GM23338 (cell line): ENCODE measurements around the gene VIL1. TPM values are rescaled to one million over a fixed set of nuclear protein-coding genes. Genes with fewer than 3 reads are reported as not detected.
A peak's percentile ranks its signal among the peaks of the same experiment; 100 is the strongest.

ENCODE experiments used
- ATAC-seq: fragments of 200-7000 bp; cut with Tn5 transposase; 3 replicates; pipeline ENCODE4 v1.9.1; 2020
- DNase-seq: peaks from one replicate; pipeline ENCODE4 v3.0.0-alpha.2; 2015; ENCODE audit warnings: low spot score
- H2AFZ ChIP-seq: fragments of 200-600 bp; sonication (generic); 2 replicates; pipeline ENCODE4 v1.8.0; 2016; ENCODE audit warnings: antibody characterized with exemption, mild to moderate bottlenecking, moderate library complexity
- H3F3A ChIP-seq: fragments of 200-600 bp; sonication (generic); replicated peaks from 2 replicates; pipeline ENCODE4 v1.8.0; 2017; ENCODE audit warnings: antibody characterized with exemption, mixed run types, low read depth
- H3K27ac ChIP-seq: fragments of 200-600 bp; sonication (generic); 2 replicates; pipeline ENCODE4 v1.6.1; 2016; ENCODE audit warnings: low read depth
- H3K27me3 ChIP-seq: fragments of 200-600 bp; sonication (generic); 2 replicates; pipeline ENCODE4 v1.8.0; 2016; ENCODE audit warnings: mild to moderate bottlenecking, mixed run types, moderate library complexity; ENCODE audit not compliant: insufficient read depth
- H3K36me3 ChIP-seq: fragments of 200-600 bp; sonication (generic); 2 replicates; pipeline ENCODE4 v1.8.0; 2016; ENCODE audit warnings: mild to moderate bottlenecking; ENCODE audit not compliant: insufficient read depth
- H3K4me1 ChIP-seq: fragments of 200-600 bp; sonication (generic); 2 replicates; pipeline ENCODE4 v1.8.0; 2016; ENCODE audit warnings: mild to moderate bottlenecking, moderate library complexity; ENCODE audit not compliant: insufficient read depth
- H3K4me2 ChIP-seq: fragments of 200-600 bp; sonication (generic); 2 replicates; pipeline ENCODE4 v1.7.1; 2017; ENCODE audit warnings: mixed run types
- H3K4me3 ChIP-seq: fragments of 200-600 bp; sonication (generic); 2 replicates; pipeline ENCODE4 v1.6.1; 2016; ENCODE audit warnings: mixed run types
- H3K79me2 ChIP-seq: fragments of 200-600 bp; sonication (generic); replicated peaks from 2 replicates; pipeline ENCODE4 v1.8.0; 2017; ENCODE audit warnings: mild to moderate bottlenecking; ENCODE audit not compliant: insufficient read depth
- H3K9me2 ChIP-seq: fragments of 200-600 bp; sonication (generic); 2 replicates; pipeline ENCODE4 v1.8.0; 2017; ENCODE audit not compliant: insufficient read depth
- H4K20me1 ChIP-seq: fragments of 200-600 bp; sonication (generic); replicated peaks from 2 replicates; pipeline ENCODE4 v1.8.0; 2017; ENCODE audit warnings: mild to moderate bottlenecking; ENCODE audit not compliant: insufficient read depth
- H3K27ac Mint-ChIP-seq: 2 replicates; pipeline ENCODE4 v1.8.0; 2020; ENCODE audit warnings: inconsistent platforms, mild to moderate bottlenecking, moderate library complexity, mixed read lengths
- H3K27me3 Mint-ChIP-seq: 3 replicates; pipeline ENCODE4 v1.8.0; 2022; ENCODE audit warnings: low read depth, mild to moderate bottlenecking, moderate library complexity, mixed read lengths, inconsistent platforms; ENCODE audit not compliant: insufficient read depth, poor library complexity
- H3K36me3 Mint-ChIP-seq: 3 replicates; pipeline ENCODE4 v1.8.0; 2021; ENCODE audit warnings: low read depth, mild to moderate bottlenecking, inconsistent platforms, moderate library complexity, mixed read lengths
- H3K4me1 Mint-ChIP-seq: 3 replicates; pipeline ENCODE4 v1.8.0; 2020; ENCODE audit warnings: mild to moderate bottlenecking, inconsistent platforms, mixed read lengths
- H3K4me3 Mint-ChIP-seq: 3 replicates; pipeline ENCODE4 v1.8.0; 2021; ENCODE audit warnings: moderate library complexity, mild to moderate bottlenecking, inconsistent platforms, mixed read lengths
- H3K9me3 Mint-ChIP-seq: 3 replicates; pipeline ENCODE4 v1.8.0; 2020; ENCODE audit warnings: moderate library complexity, mild to moderate bottlenecking, inconsistent platforms, mixed read lengths
- CREB1 ChIP-seq: fragments of 250-450 bp; sonication (Bioruptor Pico); IDR thresholded peaks from 2 replicates; pipeline ENCODE4 v1.5.0; 2020; ENCODE audit warnings: low read depth, mild to moderate bottlenecking, moderate library complexity
- CTCF ChIP-seq, 2 experiments: fragments of 200-600 bp in 1 of 2; sonication (generic) in 1 of 2; conservative IDR thresholded peaks; 2 replicates each; pipeline versions ENCODE4 v1.5.1 to v1.6.1; 2016 to 2017; ENCODE audit warnings: antibody characterized with exemption in 2 of 2, low read depth in 2 of 2, mild to moderate bottlenecking in 2 of 2, moderate library complexity in 1 of 2
- ETS1 ChIP-seq: IDR thresholded peaks from 2 replicates; pipeline ENCODE4 v1.6.1; 2016; ENCODE audit warnings: antibody characterized with exemption
- EZH2 ChIP-seq: fragments of 200-600 bp; sonication (generic); IDR thresholded peaks from one replicate; pipeline ENCODE4 v1.8.0; 2017; ENCODE audit warnings: antibody characterized with exemption, mild to moderate bottlenecking, low read depth; ENCODE audit not compliant: unreplicated experiment
- EZH2phosphoT487 ChIP-seq: fragments of 200-600 bp; sonication (generic); IDR thresholded peaks from one replicate; pipeline ENCODE4 v1.8.1; 2018; ENCODE audit warnings: antibody characterized with exemption; ENCODE audit not compliant: unreplicated experiment
- JUNB ChIP-seq: IDR thresholded peaks from one replicate; pipeline ENCODE4 v1.6.1; 2016; ENCODE audit warnings: antibody characterized with exemption; ENCODE audit not compliant: unreplicated experiment
- NANOG ChIP-seq: IDR thresholded peaks from 2 replicates; pipeline ENCODE4 v1.6.1; 2016; ENCODE audit warnings: antibody characterized with exemption, borderline replicate concordance
- POLR2AphosphoS5 ChIP-seq: IDR thresholded peaks from 2 replicates; pipeline ENCODE4 v1.6.1; 2016; ENCODE audit warnings: antibody characterized with exemption, low read depth
- STAT1 ChIP-seq: IDR thresholded peaks from one replicate; pipeline ENCODE4 v1.6.1; 2016; ENCODE audit warnings: antibody characterized with exemption; ENCODE audit not compliant: unreplicated experiment
- ZNF114 ChIP-seq: fragments of 250-450 bp; sonication (Bioruptor Pico); IDR thresholded peaks from 2 replicates; pipeline ENCODE4 v1.5.0; 2020; ENCODE audit warnings: mild to moderate bottlenecking, moderate library complexity
- ZNF331 ChIP-seq: fragments of 250-450 bp; sonication (Bioruptor Pico); IDR thresholded peaks from 2 replicates; pipeline ENCODE4 v1.5.0; 2020; ENCODE audit warnings: low read depth, mild to moderate bottlenecking, moderate library complexity
- polyA plus RNA-seq: library from polyadenylated mRNA; unstranded; fragments of >200 nt; fragmentation: Nextera tagmentation; extraction: Ambion mirVana; gene quantifications from 2 replicates; pipeline ENCODE4 v1.2.1, GENCODE V29; 2016
- total RNA-seq: library from RNA; depleted of rRNA; stranded (reverse); fragments of >200 nt; shearing (Covaris generic); gene quantifications from 2 replicates; pipeline ENCODE4 v1.2.3, GENCODE V29; 2014
- TF ChIP-seq, protein P1 (sequence below): IDR thresholded peaks from one replicate; pipeline ENCODE4 v1.6.1; 2018; ENCODE audit warnings: antibody characterized with exemption; ENCODE audit not compliant: unreplicated experiment

The VIL1 gene
- total and polyA plus RNA-seq, 2 experiments from 2014 or later = 3.5 to 5.9 TPM

DNA sequence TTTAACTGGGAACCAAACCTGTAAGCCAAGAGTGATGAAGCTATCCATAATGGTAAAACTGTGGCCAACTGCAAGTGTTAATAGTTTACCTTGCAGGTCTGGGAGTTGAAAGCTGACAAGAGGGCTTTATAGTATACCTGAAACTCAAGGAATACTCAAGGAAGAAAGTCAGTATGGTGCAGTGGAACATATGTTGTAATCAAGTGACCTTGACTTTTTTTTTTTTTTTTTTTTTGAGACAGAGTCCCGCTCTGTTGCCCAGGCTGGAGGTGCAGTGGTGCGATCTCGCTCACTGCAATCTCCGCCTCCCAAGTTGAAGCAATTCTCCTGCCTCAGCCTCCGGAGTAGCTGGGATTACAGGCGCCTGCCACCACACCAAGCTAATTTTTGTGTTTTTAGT lies 27.6 kb downstream of the VIL1 start:
- Mint-ChIP-seq H3K27ac (no peak overlapping the region), H3K4me1 (peaks cover 7% of the 10 kb centered on the region; the same call in 2 of the 3 replicates), H3K36me3 (peaks cover 18% of the 10 kb centered on the region), H3K9me3 (no peaks in the 10 kb centered on the region), H3K4me3 (no peak overlapping the region), H3K27me3 (peaks cover 2% of the 10 kb centered on the region)
- Histone ChIP-seq H3K27ac (peak overlapping the region; percentile 32; the same call in 1 of the 2 replicates), H3K9me2 (no peaks in the 10 kb centered on the region), H3K79me2 (no peaks in the 10 kb centered on the region), H3K4me1 (0 out of 2 replicates have a peak, but pooled peaks cover 6% of the 10 kb centered on the region), H3K36me3 (no peaks in the 10 kb centered on the region; the same call in none of the 2 replicates), H3K27me3 (no peaks in the 10 kb centered on the region), H3K4me2 (no peak overlapping the region), H4K20me1 (no peaks in the 10 kb centered on the region; the same call in 1 of the 2 replicates), H2AFZ (no peak overlapping the region), H3K4me3 (no peak overlapping the region), H3F3A (no peaks in the 10 kb centered on the region)
- no peak for TF ChIP-seq EZH2phosphoT487
- no peak for TF ChIP-seq NANOG
- no peak for TF ChIP-seq ZNF114 (CRISPR knock-in tag)
- TF ChIP-seq EZH2 = no peak
- TF ChIP-seq STAT1 = no peak
- no peak for TF ChIP-seq ZNF331
- TF ChIP-seq ETS1 = no peak
- no peak for TF ChIP-seq POLR2AphosphoS5
- no peak for TF ChIP-seq CREB1 (CRISPR knock-in tag)
- no peak for TF ChIP-seq CTCF (conservative IDR thresholded peaks at IDR 0.05; ENCODE audit: low read depth in 2 of 2)
- no peak for TF ChIP-seq JUNB
- TF ChIP-seq, protein P1, sequence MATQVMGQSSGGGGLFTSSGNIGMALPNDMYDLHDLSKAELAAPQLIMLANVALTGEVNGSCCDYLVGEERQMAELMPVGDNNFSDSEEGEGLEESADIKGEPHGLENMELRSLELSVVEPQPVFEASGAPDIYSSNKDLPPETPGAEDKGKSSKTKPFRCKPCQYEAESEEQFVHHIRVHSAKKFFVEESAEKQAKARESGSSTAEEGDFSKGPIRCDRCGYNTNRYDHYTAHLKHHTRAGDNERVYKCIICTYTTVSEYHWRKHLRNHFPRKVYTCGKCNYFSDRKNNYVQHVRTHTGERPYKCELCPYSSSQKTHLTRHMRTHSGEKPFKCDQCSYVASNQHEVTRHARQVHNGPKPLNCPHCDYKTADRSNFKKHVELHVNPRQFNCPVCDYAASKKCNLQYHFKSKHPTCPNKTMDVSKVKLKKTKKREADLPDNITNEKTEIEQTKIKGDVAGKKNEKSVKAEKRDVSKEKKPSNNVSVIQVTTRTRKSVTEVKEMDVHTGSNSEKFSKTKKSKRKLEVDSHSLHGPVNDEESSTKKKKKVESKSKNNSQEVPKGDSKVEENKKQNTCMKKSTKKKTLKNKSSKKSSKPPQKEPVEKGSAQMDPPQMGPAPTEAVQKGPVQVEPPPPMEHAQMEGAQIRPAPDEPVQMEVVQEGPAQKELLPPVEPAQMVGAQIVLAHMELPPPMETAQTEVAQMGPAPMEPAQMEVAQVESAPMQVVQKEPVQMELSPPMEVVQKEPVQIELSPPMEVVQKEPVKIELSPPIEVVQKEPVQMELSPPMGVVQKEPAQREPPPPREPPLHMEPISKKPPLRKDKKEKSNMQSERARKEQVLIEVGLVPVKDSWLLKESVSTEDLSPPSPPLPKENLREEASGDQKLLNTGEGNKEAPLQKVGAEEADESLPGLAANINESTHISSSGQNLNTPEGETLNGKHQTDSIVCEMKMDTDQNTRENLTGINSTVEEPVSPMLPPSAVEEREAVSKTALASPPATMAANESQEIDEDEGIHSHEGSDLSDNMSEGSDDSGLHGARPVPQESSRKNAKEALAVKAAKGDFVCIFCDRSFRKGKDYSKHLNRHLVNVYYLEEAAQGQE = no peak
- ATAC-seq (no peak), DNase-seq (no peak)
